GM06990 (cell line): ENCODE measurements around the gene PHACTR3.

Experiments used
- DNase-seq: peaks from one replicate; pipeline ENCODE4 v3.0.0-alpha.2; 2011; ENCODE audit not compliant: insufficient read length; ENCODE audit errors: extremely low read depth
- H3K27me3 ChIP-seq: replicated peaks from 2 replicates; pipeline ENCODE4 v1.6.0; 2011; ENCODE audit warnings: low read length; ENCODE audit not compliant: control insufficient read depth, insufficient read depth
- H3K36me3 ChIP-seq: 2 replicates; pipeline ENCODE4 v1.5.1; 2011; ENCODE audit warnings: low read length; ENCODE audit not compliant: control insufficient read depth, insufficient read depth
- H3K4me3 ChIP-seq: replicated peaks from 2 replicates; pipeline ENCODE4 v1.5.1; 2011; ENCODE audit warnings: low read depth, mild to moderate bottlenecking, control low read depth, low read length
- TF ChIP-seq, protein P1 (sequence below): IDR thresholded peaks from 2 replicates; pipeline ENCODE4 v1.5.1; 2011; ENCODE audit warnings: low read length, control low read depth, mild to moderate bottlenecking, inconsistent platforms; ENCODE audit not compliant: insufficient read depth, poor library complexity, severe bottlenecking

Gene PHACTR3

GRCh38 chr20:59599941-59600340, 4.4 kb upstream of the PHACTR3 start:
- Histone ChIP-seq H3K4me3 (no peak overlapping the region), H3K27me3 (no peaks in the 10 kb centered on the region; the same call in 1 of the 2 replicates), H3K36me3 (no peaks in the 10 kb centered on the region)
- TF ChIP-seq, protein P1, sequence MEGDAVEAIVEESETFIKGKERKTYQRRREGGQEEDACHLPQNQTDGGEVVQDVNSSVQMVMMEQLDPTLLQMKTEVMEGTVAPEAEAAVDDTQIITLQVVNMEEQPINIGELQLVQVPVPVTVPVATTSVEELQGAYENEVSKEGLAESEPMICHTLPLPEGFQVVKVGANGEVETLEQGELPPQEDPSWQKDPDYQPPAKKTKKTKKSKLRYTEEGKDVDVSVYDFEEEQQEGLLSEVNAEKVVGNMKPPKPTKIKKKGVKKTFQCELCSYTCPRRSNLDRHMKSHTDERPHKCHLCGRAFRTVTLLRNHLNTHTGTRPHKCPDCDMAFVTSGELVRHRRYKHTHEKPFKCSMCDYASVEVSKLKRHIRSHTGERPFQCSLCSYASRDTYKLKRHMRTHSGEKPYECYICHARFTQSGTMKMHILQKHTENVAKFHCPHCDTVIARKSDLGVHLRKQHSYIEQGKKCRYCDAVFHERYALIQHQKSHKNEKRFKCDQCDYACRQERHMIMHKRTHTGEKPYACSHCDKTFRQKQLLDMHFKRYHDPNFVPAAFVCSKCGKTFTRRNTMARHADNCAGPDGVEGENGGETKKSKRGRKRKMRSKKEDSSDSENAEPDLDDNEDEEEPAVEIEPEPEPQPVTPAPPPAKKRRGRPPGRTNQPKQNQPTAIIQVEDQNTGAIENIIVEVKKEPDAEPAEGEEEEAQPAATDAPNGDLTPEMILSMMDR: no peak
- DNase-seq: no peak

DNA sequence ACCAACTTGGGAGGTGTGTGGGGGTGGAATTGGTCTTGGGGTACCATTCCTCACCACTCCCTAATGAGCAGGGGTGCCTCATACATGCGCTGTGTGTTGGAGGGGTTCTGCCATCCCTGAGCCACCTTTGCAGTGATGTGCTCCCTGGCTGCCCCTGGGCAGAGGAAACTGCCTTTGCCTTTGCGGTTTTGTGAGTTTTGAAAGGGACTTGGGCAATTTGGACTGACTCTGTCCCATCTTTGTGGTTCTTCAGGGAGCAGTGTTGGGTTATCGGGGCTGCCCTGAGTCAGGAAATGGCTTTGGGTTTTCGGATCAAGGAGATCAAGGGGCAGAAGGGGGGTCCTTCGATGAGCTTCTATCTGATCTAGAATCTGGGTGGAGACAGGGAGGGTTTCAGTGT, 3.9 kb upstream of the PHACTR3 start:
- Histone ChIP-seq H3K27me3 (no peaks in the 10 kb centered on the region; the same call in 1 of the 2 replicates), H3K4me3 (no peak overlapping the region), H3K36me3 (no peaks in the 10 kb centered on the region)
- TF ChIP-seq, protein P1: no peak
- DNase-seq: no peak

DNA sequence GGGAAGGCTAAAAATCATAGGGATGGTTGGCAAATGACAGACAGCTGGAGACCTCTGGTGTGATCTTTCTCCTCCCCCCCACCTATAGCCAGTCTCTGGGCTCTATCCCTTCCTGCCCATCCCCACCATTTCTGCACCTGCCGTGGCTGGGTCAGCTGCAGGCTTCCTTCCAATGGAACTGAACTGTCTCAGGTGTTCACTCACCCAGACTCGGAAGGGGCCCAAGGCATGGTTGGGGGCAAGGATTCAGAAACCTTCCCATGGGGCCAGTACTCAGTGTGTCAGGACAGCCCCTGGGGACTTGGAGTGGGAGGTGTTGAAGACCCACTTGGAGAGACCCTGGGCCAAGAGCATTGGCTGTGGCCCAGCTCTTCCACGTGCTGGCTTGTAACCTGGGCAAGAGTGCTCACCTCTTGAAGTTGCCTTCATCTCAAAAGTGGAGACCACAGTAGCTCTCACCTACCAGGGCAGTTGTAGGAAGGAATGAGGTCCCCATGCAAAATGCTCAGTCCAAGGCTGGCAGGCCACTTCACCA, 1.7 kb upstream of the PHACTR3 start:
- H3K4me3 ChIP-seq: no peak overlapping the region
- DNase-seq: no peak
- TF ChIP-seq, protein P1: no peak
- no peaks in the 10 kb centered on the region for H3K36me3 ChIP-seq
- H3K27me3 ChIP-seq: no peaks in the 10 kb centered on the region; the same call in none of the 2 replicates

DNA sequence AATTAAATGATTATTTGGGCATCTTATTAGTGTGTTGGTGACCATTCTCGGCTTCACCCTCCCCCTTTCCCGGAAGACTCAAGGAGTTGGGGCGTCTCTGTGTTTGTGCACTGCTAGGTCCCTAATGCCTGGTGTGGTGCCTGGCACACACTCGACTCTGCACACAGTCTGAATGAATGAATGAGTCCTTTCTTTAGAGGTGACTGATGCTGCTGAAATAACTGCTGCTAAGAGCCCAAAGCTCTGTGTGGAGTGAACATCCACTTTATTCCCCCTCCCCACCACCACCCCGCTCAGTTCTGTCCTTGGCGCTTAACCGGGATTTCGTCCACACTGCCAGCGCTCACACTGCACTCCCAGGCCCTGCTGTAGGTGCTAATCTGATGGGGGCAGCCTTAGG, 1.2 kb upstream of the PHACTR3 start:
- DNase-seq: no peak
- Histone ChIP-seq H3K27me3 (no peaks in the 10 kb centered on the region; the same call in none of the 2 replicates), H3K36me3 (no peaks in the 10 kb centered on the region), H3K4me3 (no peak overlapping the region)
- TF ChIP-seq, protein P1: no peak

DNA sequence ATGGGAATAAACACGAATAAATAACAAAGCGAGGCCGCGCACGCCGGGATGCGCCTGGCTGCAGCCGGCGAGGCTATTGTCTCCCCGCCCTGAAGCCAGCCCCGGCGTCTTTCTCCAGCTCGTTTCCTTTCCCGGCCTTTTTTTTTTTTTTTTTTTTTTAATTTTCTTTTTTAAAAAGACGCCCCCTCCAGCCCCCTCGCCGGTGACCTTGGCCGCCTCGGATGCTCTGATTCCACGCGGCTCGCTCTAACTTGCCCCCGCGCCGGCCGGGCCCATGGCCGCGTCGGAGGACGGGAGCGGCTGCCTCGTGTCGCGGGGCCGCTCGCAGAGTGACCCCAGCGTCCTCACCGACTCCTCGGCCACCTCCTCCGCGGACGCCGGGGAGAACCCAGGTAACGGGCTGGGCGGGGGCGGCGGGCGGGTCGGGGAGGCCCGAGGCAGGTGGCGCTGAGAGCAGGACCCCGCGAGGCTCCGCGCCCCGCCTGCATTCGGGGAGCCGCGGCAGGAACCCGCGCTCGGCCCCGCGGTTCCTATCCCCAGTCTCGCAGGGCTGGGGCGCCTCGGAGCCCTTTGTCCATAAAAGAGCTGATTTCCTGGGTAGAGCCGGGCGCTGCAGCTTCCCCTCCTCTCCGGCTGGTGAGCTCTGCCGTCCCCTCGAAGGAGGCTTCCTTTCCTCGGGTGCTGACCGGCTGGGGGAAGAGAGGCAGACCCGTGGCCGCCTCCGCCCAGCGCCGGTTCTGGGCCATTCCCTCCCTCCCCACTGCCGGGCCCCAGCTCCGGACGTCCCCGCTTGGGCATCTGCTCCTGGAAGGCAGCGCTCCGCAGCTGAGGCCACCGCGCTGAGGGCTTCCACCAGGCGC, 631 bp downstream of the PHACTR3 start:
- TF ChIP-seq, protein P1: no peak
- H3K27me3 ChIP-seq: no peaks in the 10 kb centered on the region; the same call in none of the 2 replicates
- no peaks in the 10 kb centered on the region for H3K36me3 ChIP-seq
- H3K4me3 ChIP-seq: no peak overlapping the region
- no peak for DNase-seq
